Umbilical cord (tissue), 2 donors: Measurements from ENCODE around the gene MYBPC1. TPM values are rescaled to one million over a fixed set of nuclear protein-coding genes. Genes with fewer than 3 reads are reported as not detected.
"Not testable (repeated sequence)": the region's sequence is repeated elsewhere in the genome, so short reads cannot be mapped to it uniquely, and the experiment has no call there.

Experiments
- DNase-seq: peaks from one replicate; pipeline ENCODE4 v3.0.0-alpha.2; 2015; ENCODE audit warnings: low spot score
- total RNA-seq: library from RNA; depleted of rRNA; stranded (reverse); fragments of >200 nt; gene quantifications from one replicate; pipeline ENCODE4 v1.2.3, GENCODE V29; 2014; ENCODE audit warnings: low replicate concordance; ENCODE audit not compliant: insufficient read depth

MYBPC1 gene
- total RNA-seq, 1 donor from 2014 or later: 5.1 TPM

DNA sequence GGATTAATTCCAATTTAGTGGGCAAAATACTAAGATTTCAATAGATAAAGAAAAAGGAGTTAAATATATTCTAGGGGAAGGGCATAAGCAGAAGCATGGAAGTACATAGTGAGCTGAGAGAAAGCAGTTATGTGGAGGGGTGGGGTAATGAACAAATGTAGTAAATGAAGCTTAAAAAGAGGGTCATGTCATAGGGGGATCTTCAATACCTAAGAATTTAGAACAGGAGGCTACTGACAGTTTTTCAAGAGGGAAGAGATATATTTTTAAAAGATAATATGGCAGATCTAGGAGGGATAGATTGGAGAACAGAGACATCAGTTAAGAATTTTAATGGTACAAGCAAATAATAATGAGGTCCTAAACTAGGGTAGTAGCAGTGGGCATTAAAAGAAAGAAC is 135.1 kb downstream of the MYBPC1 start:
- no peak for DNase-seq

DNA sequence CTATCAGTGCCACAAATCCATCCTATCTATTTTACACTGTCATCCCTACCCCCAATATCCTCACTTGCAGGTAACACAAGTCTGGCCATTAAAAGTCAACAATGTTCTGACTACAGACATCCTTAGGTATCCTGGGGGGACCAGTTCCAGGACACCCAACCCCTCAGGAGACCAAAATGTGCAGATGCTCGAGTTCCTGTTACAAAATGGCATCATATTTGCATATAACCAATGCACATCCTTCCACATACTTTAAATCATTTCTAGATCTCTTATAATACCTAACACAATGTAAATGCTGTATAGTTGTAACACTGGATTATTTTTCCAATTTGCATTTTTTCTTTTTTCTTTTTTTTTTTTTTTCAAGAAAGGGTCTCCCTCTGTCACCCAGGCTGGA is 137.5 kb downstream of the MYBPC1 start:
- DNase-seq: no peak

DNA sequence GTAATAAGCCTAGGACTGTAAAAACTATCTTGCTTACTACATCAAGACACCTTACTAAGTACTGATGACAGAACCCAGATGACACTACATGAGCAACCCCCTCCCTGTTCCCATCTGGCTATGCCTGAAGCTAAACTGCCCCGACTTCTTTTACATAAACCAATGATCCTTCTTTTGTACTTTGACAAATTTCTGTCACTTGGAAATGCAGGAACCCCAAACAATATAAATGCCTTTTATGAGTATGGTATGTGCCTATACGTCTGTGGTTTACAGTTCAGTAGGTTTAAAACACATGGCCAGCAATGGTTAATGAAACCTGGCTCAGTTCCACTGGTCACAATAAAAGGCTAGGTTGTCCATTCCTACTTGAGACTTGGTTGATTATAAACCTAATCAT is 138.4 kb downstream of the MYBPC1 start:
- DNase-seq: peak; percentile 35

DNA sequence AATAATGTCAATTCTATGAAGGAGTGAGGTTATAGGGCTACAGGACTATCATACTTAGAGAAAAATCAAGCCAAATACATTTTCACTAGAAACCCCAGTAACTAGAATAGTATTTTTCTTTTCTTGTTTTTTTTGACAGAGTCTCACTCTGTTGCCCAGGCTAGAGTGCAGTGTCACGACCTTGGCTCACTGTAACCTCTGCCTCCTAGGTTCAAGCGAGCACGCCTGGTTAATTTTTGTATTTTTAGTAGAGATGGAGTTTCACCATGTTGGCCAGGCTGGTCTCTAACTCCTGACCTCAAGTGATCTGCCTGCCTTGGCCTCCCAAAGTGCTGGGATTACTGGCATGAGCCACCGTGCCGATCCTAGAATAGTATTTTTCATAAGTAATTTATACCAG is 139.7 kb downstream of the MYBPC1 start:
- not testable (repeated sequence) for DNase-seq

Other genes starting within 250 kb of the MYBPC1 start
- gene ARL1, start 187.2 kb upstream of the MYBPC1 start, total RNA-seq: 82.1 TPM
- gene SPIC, start 119.6 kb upstream of the MYBPC1 start, total RNA-seq: 0.72 TPM
- 32.7 TPM for gene CHPT1, start 102.7 kb downstream of the MYBPC1 start, total RNA-seq
- gene SYCP3, start 144.5 kb downstream of the MYBPC1 start, total RNA-seq: 5.5 TPM
- gene GNPTAB, start 236.0 kb downstream of the MYBPC1 start, total RNA-seq: 46.0 TPM